H9 (cell line): ENCODE measurements around the gene TRIM54. TPM values are rescaled to one million over a fixed set of nuclear protein-coding genes. Genes with fewer than 3 reads are reported as not detected.

ENCODE experiments used
- DNase-seq: peaks from one replicate; pipeline ENCODE4 v3.0.0-alpha.2; 2017
- H2AFZ ChIP-seq: one replicate; pipeline ENCODE4 v1.6.1; 2013; ENCODE audit warnings: mild to moderate bottlenecking, low read length, control low read depth, moderate library complexity
- H2AK5ac ChIP-seq: 2 replicates; pipeline ENCODE4 v1.6.1; 2013; ENCODE audit warnings: low read length, control low read depth, mixed read lengths; ENCODE audit not compliant: insufficient read length
- H2BK120ac ChIP-seq: one replicate; pipeline ENCODE4 v1.6.1; 2013; ENCODE audit warnings: low read depth, mild to moderate bottlenecking, low read length, control low read depth, inconsistent platforms; ENCODE audit not compliant: poor library complexity, severe bottlenecking
- H2BK12ac ChIP-seq: 2 replicates; pipeline ENCODE4 v1.6.1; 2013; ENCODE audit warnings: low read length, control low read depth, mixed read lengths, low read depth; ENCODE audit not compliant: insufficient read length
- H2BK15ac ChIP-seq: 2 replicates; pipeline ENCODE4 v1.6.1; 2013; ENCODE audit warnings: low read depth, low read length, control low read depth
- H2BK20ac ChIP-seq: one replicate; pipeline ENCODE4 v1.6.1; 2013; ENCODE audit warnings: low read depth, mild to moderate bottlenecking, low read length, control low read depth, inconsistent platforms; ENCODE audit not compliant: poor library complexity, severe bottlenecking
- H2BK5ac ChIP-seq: 2 replicates; pipeline ENCODE4 v1.6.1; 2013; ENCODE audit warnings: low read length, control low read depth, mixed read lengths; ENCODE audit not compliant: insufficient read length
- H3K14ac ChIP-seq: 2 replicates; pipeline ENCODE4 v1.6.1; 2013; ENCODE audit warnings: low read length, control low read depth; ENCODE audit not compliant: insufficient read depth
- H3K18ac ChIP-seq: 2 replicates; pipeline ENCODE4 v1.6.1; 2013; ENCODE audit warnings: low read depth, mild to moderate bottlenecking, mixed read lengths, low read length, control low read depth; ENCODE audit not compliant: insufficient read length
- H3K23ac ChIP-seq: 2 replicates; pipeline ENCODE4 v1.6.1; 2013; ENCODE audit warnings: low read length, control low read depth, mixed read lengths, low read depth; ENCODE audit not compliant: insufficient read length
- H3K23me2 ChIP-seq: 2 replicates; pipeline ENCODE4 v1.6.1; 2013; ENCODE audit warnings: low read depth, mild to moderate bottlenecking, mixed read lengths, low read length, control low read depth; ENCODE audit not compliant: insufficient read length, poor library complexity, severe bottlenecking
- H3K27ac ChIP-seq: 2 replicates; pipeline ENCODE4 v1.5.1; 2013; ENCODE audit warnings: low read length, control low read depth, mixed read lengths, low read depth; ENCODE audit not compliant: insufficient read length
- H3K27me3 ChIP-seq: 2 replicates; pipeline ENCODE4 v1.6.1; 2013; ENCODE audit warnings: low read length, control low read depth, inconsistent platforms; ENCODE audit not compliant: insufficient read depth
- H3K4ac ChIP-seq: 2 replicates; pipeline ENCODE4 v1.6.1; 2013; ENCODE audit warnings: low read depth, mild to moderate bottlenecking, control low read depth, inconsistent platforms, low read length, moderate library complexity
- H3K4me1 ChIP-seq: 2 replicates; pipeline ENCODE4 v1.6.1; 2013; ENCODE audit warnings: low read length, control low read depth, inconsistent platforms; ENCODE audit not compliant: insufficient read depth
- H3K4me2 ChIP-seq: 2 replicates; pipeline ENCODE4 v1.6.1; 2013; ENCODE audit warnings: low read length, control low read depth, mixed read lengths; ENCODE audit not compliant: insufficient read length, insufficient read depth
- H3K56ac ChIP-seq: 2 replicates; pipeline ENCODE4 v1.6.1; 2013; ENCODE audit warnings: low read depth, mild to moderate bottlenecking, mixed read lengths, low read length, control low read depth; ENCODE audit not compliant: insufficient read length
- H3K79me1 ChIP-seq: 2 replicates; pipeline ENCODE4 v1.6.1; 2013; ENCODE audit warnings: low read depth, mild to moderate bottlenecking, moderate library complexity, low read length, control low read depth, inconsistent platforms; ENCODE audit not compliant: insufficient read depth, poor library complexity, severe bottlenecking
- H3K79me2 ChIP-seq: 2 replicates; pipeline ENCODE4 v1.6.1; 2013; ENCODE audit warnings: low read length, control low read depth, inconsistent platforms; ENCODE audit not compliant: insufficient read depth
- H3K9ac ChIP-seq: 2 replicates; pipeline ENCODE4 v1.6.1; 2013; ENCODE audit warnings: low read length, control low read depth, mixed read lengths; ENCODE audit not compliant: insufficient read length; ENCODE audit errors: extremely low read depth
- H3K9me3 ChIP-seq: one replicate; pipeline ENCODE4 v1.6.1; 2013; ENCODE audit warnings: low read depth, low read length, inconsistent platforms; ENCODE audit not compliant: control insufficient read depth
- H3T11ph ChIP-seq: one replicate; pipeline ENCODE4 v1.6.1; 2013; ENCODE audit warnings: mild to moderate bottlenecking, low read length, control low read depth, inconsistent platforms
- H4K20me1 ChIP-seq: one replicate; pipeline ENCODE4 v1.6.1; 2013; ENCODE audit not compliant: control insufficient read depth, insufficient read length, insufficient read depth
- H4K5ac ChIP-seq: 2 replicates; pipeline ENCODE4 v1.6.1; 2013; ENCODE audit warnings: low read depth, mild to moderate bottlenecking, mixed read lengths, low read length, control low read depth; ENCODE audit not compliant: insufficient read length
- H4K8ac ChIP-seq: replicated peaks from 2 replicates; pipeline ENCODE4 v1.6.1; 2013; ENCODE audit warnings: low read length, control low read depth, mixed read lengths, low read depth; ENCODE audit not compliant: insufficient read length
- H4K91ac ChIP-seq: 2 replicates; pipeline ENCODE4 v1.6.1; 2013; ENCODE audit warnings: low read depth, mild to moderate bottlenecking, moderate library complexity, mixed read lengths, low read length, control low read depth; ENCODE audit not compliant: insufficient read length
- H3K27ac Mint-ChIP-seq, 3 experiments: 2 replicates in 2 of 3; 3 replicates in 1 of 3; pipeline ENCODE4 v1.8.0; 2020 to 2021; ENCODE audit warnings: mixed read lengths in 3 of 3, mild to moderate bottlenecking in 1 of 3, moderate library complexity in 1 of 3
- H3K27me3 Mint-ChIP-seq: 2 replicates; pipeline ENCODE4 v1.8.0; 2021; ENCODE audit warnings: low read depth, mild to moderate bottlenecking, moderate library complexity, mixed read lengths
- H3K36me3 Mint-ChIP-seq, 3 experiments: 2 replicates in 2 of 3; 3 replicates in 1 of 3; pipeline ENCODE4 v1.8.0; 2020 to 2021; ENCODE audit warnings: low read depth in 3 of 3, mixed read lengths in 3 of 3; ENCODE audit not compliant: insufficient read depth in 1 of 3
- H3K4me1 Mint-ChIP-seq, 2 experiments: 2 replicates each; pipeline ENCODE4 v1.8.0; 2020; ENCODE audit warnings: mixed read lengths in 2 of 2
- H3K4me3 Mint-ChIP-seq, 2 experiments: 2 replicates in 1 of 2; 3 replicates in 1 of 2; pipeline ENCODE4 v1.8.0; 2020 to 2021; ENCODE audit warnings: mild to moderate bottlenecking in 2 of 2, mixed read lengths in 2 of 2, moderate library complexity in 1 of 2
- H3K9me3 Mint-ChIP-seq, 2 experiments: 2 replicates in 1 of 2; 3 replicates in 1 of 2; pipeline ENCODE4 v1.8.0; 2020; ENCODE audit warnings: mild to moderate bottlenecking in 2 of 2, mixed read lengths in 2 of 2, moderate library complexity in 1 of 2
- CTCF ChIP-seq: fragments of 200-600 bp; sonication (generic); conservative IDR thresholded peaks from 3 replicates; pipeline ENCODE4 v1.8.0; 2021; ENCODE audit warnings: antibody characterized with exemption, mild to moderate bottlenecking
- WGBS: extraction: QIAGEN DNeasy Blood & Tissue Kit; methylation state at CpG from one replicate; pipeline ENCODE4 v1.1.7; 2013; ENCODE audit warnings: missing lambda C conversion rate, low lambda C conversion rate, mixed read lengths; ENCODE audit not compliant: insufficient read length; ENCODE audit errors: extremely low coverage; 5-methylcytosine and 5-hydroxymethylcytosine counted together
- total RNA-seq: library from RNA; stranded (reverse); gene quantifications from 2 replicates; pipeline ENCODE4 v1.2.1, GENCODE V29; 2021

Gene TRIM54
- total RNA-seq, 1 experiment from 2014 or later = 5.0 TPM

GRCh38 chr2:27243391-27244130, 38.7 kb upstream of the TRIM54 start:
- no peak overlapping the region for H4K5ac ChIP-seq
- no peaks in the 10 kb centered on the region for H3K79me1 ChIP-seq
- no peak overlapping the region for H3K9ac ChIP-seq
- DNase-seq = no peak
- H4K8ac ChIP-seq = no peak overlapping the region
- no peak overlapping the region for H3K18ac ChIP-seq
- no peak overlapping the region for H4K91ac ChIP-seq
- no peak for TF ChIP-seq CTCF
- no peaks in the 10 kb centered on the region for H4K20me1 ChIP-seq
- H2AFZ ChIP-seq = no peak overlapping the region
- no peak overlapping the region for H2BK20ac ChIP-seq
- H3K79me2 ChIP-seq = no peaks in the 10 kb centered on the region
- H3K23ac ChIP-seq = no peak overlapping the region
- WGBS = no CpG with 5 or more reads among the region's 19 CpGs
- no peak overlapping the region for H2BK5ac ChIP-seq
- H3K23me2 ChIP-seq = no peaks in the 10 kb centered on the region
- H3K36me3 Mint-ChIP-seq = peaks cover 33 to 66% (median 58%) of the 10 kb centered on the region in 3 experiments
- no peak overlapping the region for H3K56ac ChIP-seq
- no peaks in the 10 kb centered on the region for H3K4me1 Mint-ChIP-seq
- no peak overlapping the region for H2BK15ac ChIP-seq
- H3K27me3 Mint-ChIP-seq = peaks cover 6% of the 10 kb centered on the region
- no peaks in the 10 kb centered on the region for H3K9me3 Mint-ChIP-seq
- no peak overlapping the region for H3K4me3 Mint-ChIP-seq
- H3K27ac Mint-ChIP-seq = no peak overlapping the region
- H2BK12ac ChIP-seq = no peak overlapping the region
- no peaks in the 10 kb centered on the region for H3K27me3 ChIP-seq
- no peaks in the 10 kb centered on the region for H3K9me3 ChIP-seq
- H2BK120ac ChIP-seq = no peak overlapping the region
- no peak overlapping the region for H2AK5ac ChIP-seq
- no peak overlapping the region for H3K4me2 ChIP-seq
- no peak overlapping the region for H3K27ac ChIP-seq
- no peak overlapping the region for H3K14ac ChIP-seq
- no peak overlapping the region for H3T11ph ChIP-seq
- H3K4ac ChIP-seq = no peak overlapping the region
- no peaks in the 10 kb centered on the region for H3K4me1 ChIP-seq
